KMS-11 (cell line): Measurements from ENCODE around the gene KRT74.

Experiments used
- H2AFZ ChIP-seq: fragments of 200-600 bp; sonication (generic); 2 replicates; pipeline ENCODE4 v1.6.1; 2016; ENCODE audit warnings: antibody characterized with exemption, mixed run types, low read depth
- H3K27ac ChIP-seq: fragments of 200-600 bp; sonication (generic); 2 replicates; pipeline ENCODE4 v1.6.1; 2016; ENCODE audit warnings: mild to moderate bottlenecking, mixed run types
- H3K27me3 ChIP-seq: fragments of 200-600 bp; sonication (generic); 2 replicates; pipeline ENCODE4 v1.6.1; 2017; ENCODE audit warnings: mild to moderate bottlenecking, low read depth, mixed run types, moderate library complexity; ENCODE audit not compliant: insufficient read depth
- H3K36me3 ChIP-seq: fragments of 200-600 bp; sonication (generic); 2 replicates; pipeline ENCODE4 v1.6.1; 2017; ENCODE audit warnings: mild to moderate bottlenecking, mixed run types; ENCODE audit not compliant: insufficient read depth
- H3K4me1 ChIP-seq: fragments of 200-600 bp; sonication (generic); 2 replicates; pipeline ENCODE4 v1.6.1; 2016; ENCODE audit warnings: mild to moderate bottlenecking, low read depth, mixed run types; ENCODE audit not compliant: poor library complexity, severe bottlenecking
- H3K4me2 ChIP-seq: fragments of 200-600 bp; sonication (generic); 2 replicates; pipeline ENCODE4 v1.7.0; 2016; ENCODE audit warnings: mild to moderate bottlenecking, mixed run types
- H3K4me3 ChIP-seq: fragments of 200-600 bp; sonication (generic); IDR thresholded peaks from 2 replicates; pipeline ENCODE4 v1.6.1; 2017; ENCODE audit warnings: low read depth, low read length, mixed read lengths; ENCODE audit not compliant: insufficient read depth
- H3K79me2 ChIP-seq: fragments of 200-600 bp; sonication (generic); 2 replicates; pipeline ENCODE4 v1.6.1; 2016; ENCODE audit warnings: low read depth, mixed run types; ENCODE audit not compliant: insufficient read depth
- H3K9ac ChIP-seq: fragments of 200-600 bp; sonication (generic); 2 replicates; pipeline ENCODE4 v1.6.1; 2016; ENCODE audit warnings: mild to moderate bottlenecking, mixed run types
- H4K20me1 ChIP-seq: fragments of 200-600 bp; sonication (generic); 2 replicates; pipeline ENCODE4 v1.6.1; 2016; ENCODE audit warnings: mild to moderate bottlenecking, mixed run types; ENCODE audit not compliant: insufficient read depth
- TF ChIP-seq, protein P1 (sequence below): fragments of 200-600 bp; sonication (generic); conservative IDR thresholded peaks from 2 replicates; pipeline ENCODE4 v1.6.1; 2017; ENCODE audit warnings: low read depth, mild to moderate bottlenecking, antibody characterized with exemption, low read length, moderate library complexity, mixed read lengths

Gene KRT74

DNA sequence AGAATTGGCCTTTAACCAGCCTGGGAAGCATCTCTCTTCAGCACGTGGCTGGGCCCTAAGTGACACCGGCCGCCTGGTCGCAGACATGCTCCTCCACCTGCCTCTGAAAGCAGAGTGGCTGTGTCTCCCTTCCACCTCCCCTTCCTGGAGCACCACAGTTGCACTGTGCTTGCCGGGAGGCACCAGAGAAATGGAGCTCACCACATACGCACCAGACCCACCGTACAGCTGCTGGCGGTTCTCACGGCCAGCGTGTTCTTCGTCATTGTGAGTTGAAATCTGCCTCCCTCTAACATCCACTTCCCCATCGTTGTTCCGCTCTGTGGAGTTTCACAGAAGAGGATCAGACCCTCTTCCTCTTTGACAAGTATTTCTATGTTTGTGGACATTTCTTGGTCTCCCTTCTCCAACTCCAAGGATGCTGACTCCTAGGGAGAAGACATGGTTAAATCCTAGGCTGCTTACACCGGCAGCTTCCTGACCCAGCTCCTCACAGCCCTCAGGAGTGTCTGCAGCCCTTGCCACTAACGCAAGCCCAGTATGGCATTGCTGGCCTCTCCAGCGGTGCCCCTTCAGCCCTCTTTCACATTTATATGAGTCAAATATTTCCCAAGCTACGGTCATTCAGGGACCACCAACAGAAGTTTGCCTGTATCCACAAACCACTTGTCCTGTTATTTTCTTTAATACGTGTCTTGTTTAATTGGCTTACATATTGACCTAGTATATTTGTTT is 41.9 kb downstream of the KRT74 start:
- Histone ChIP-seq H3K36me3 (no peaks in the 10 kb centered on the region), H3K4me3 (no peak overlapping the region), H3K27ac (no peak overlapping the region), H3K79me2 (no peaks in the 10 kb centered on the region), H3K9ac (no peak overlapping the region), H3K4me1 (no peaks in the 10 kb centered on the region), H3K27me3 (peaks cover 13% of the 10 kb centered on the region), H2AFZ (no peak overlapping the region), H3K4me2 (no peak overlapping the region), H4K20me1 (no peaks in the 10 kb centered on the region)
- TF ChIP-seq, protein P1, sequence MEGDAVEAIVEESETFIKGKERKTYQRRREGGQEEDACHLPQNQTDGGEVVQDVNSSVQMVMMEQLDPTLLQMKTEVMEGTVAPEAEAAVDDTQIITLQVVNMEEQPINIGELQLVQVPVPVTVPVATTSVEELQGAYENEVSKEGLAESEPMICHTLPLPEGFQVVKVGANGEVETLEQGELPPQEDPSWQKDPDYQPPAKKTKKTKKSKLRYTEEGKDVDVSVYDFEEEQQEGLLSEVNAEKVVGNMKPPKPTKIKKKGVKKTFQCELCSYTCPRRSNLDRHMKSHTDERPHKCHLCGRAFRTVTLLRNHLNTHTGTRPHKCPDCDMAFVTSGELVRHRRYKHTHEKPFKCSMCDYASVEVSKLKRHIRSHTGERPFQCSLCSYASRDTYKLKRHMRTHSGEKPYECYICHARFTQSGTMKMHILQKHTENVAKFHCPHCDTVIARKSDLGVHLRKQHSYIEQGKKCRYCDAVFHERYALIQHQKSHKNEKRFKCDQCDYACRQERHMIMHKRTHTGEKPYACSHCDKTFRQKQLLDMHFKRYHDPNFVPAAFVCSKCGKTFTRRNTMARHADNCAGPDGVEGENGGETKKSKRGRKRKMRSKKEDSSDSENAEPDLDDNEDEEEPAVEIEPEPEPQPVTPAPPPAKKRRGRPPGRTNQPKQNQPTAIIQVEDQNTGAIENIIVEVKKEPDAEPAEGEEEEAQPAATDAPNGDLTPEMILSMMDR, result no peak

DNA sequence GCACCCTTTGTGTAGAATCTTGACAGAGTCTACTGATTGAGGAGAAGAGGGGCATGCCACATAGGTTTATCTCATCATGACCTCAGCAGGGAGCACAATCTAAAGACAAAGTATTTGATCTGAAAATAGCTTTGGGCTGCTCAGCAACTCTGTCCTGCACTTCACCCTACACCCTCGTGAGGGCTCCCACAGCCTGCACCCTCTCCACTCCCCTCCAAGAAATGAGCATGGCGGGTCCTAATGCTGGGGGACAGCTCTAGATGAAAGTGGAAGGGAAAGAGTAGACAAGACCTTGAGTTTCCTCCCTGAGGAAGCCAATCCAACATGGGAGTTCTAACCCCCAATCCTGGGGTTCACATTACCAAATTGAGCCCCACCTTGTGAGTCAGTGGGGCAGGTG is 42.7 kb downstream of the KRT74 start:
- H3K4me3 ChIP-seq, result no peak overlapping the region
- TF ChIP-seq, protein P1, result no peak
- no peak overlapping the region for H2AFZ ChIP-seq
- no peak overlapping the region for H3K9ac ChIP-seq
- no peaks in the 10 kb centered on the region for H3K79me2 ChIP-seq
- no peak overlapping the region for H3K4me2 ChIP-seq
- no peaks in the 10 kb centered on the region for H4K20me1 ChIP-seq
- H3K36me3 ChIP-seq, result no peaks in the 10 kb centered on the region
- H3K4me1 ChIP-seq, result no peaks in the 10 kb centered on the region
- peaks cover 14% of the 10 kb centered on the region for H3K27me3 ChIP-seq
- no peak overlapping the region for H3K27ac ChIP-seq

DNA sequence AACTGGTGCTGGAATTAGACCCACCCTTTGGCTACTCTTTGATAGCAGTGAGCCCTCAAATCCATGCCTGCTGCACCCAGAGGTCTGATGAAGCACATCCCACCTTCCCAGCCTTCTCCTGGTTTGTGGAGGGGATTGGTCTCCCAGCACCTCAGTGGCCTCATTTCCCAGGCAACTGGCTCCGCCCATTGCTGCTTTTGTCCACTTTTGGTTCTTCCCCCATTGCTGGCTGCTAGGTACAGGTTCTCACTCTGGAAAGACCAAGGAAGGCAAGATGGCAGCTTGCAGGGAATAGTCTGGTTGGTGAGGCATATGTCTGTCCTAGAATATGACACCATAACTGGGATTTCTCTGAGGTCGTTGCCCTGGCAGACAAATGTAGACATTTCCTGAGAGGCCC is 43.3 kb downstream of the KRT74 start:
- Histone ChIP-seq H3K4me1 (no peaks in the 10 kb centered on the region), H3K27me3 (peaks cover 14% of the 10 kb centered on the region), H3K4me3 (no peak overlapping the region), H3K4me2 (no peak overlapping the region), H3K79me2 (no peaks in the 10 kb centered on the region), H3K27ac (no peak overlapping the region), H4K20me1 (no peaks in the 10 kb centered on the region), H3K36me3 (no peaks in the 10 kb centered on the region), H2AFZ (no peak overlapping the region), H3K9ac (no peak overlapping the region)
- TF ChIP-seq, protein P1, result no peak

DNA sequence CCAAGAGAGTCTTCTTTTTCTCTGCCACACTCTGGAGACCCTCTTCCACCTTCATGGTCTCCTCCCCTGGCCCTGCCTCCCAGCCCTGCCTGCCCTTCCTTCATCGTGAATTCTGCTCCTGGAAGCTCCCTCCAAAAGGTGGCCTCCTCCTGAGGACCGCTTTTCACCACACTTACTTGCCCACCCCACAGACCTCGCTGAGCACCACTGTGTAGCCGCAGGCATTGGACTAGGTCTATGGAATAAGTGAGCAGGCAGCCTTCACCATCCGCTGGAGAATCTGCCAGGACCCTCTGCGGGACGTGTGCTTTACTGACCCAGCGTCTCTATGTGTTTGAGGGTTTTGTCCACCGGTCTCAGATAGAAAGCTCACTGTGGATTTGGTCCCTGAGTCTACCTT is 43.8 kb downstream of the KRT74 start:
- Histone ChIP-seq H4K20me1 (no peaks in the 10 kb centered on the region), H3K4me3 (no peak overlapping the region), H3K4me1 (no peaks in the 10 kb centered on the region), H2AFZ (no peak overlapping the region), H3K9ac (no peak overlapping the region), H3K27ac (no peak overlapping the region), H3K4me2 (no peak overlapping the region), H3K27me3 (peaks cover 12% of the 10 kb centered on the region), H3K36me3 (no peaks in the 10 kb centered on the region), H3K79me2 (no peaks in the 10 kb centered on the region)
- TF ChIP-seq, protein P1, result no peak
